DMS79 (cell line): ENCODE results near the gene RPS27.
"Not testable (repeated sequence)": the region's sequence is repeated elsewhere in the genome, so short reads cannot be mapped to it uniquely, and the experiment has no call there.

Experiments
- DNase-seq: peaks from one replicate; lab custom pipeline; 2025; lab: John Stamatoyannopoulos, UW

RPS27 gene

DNA sequence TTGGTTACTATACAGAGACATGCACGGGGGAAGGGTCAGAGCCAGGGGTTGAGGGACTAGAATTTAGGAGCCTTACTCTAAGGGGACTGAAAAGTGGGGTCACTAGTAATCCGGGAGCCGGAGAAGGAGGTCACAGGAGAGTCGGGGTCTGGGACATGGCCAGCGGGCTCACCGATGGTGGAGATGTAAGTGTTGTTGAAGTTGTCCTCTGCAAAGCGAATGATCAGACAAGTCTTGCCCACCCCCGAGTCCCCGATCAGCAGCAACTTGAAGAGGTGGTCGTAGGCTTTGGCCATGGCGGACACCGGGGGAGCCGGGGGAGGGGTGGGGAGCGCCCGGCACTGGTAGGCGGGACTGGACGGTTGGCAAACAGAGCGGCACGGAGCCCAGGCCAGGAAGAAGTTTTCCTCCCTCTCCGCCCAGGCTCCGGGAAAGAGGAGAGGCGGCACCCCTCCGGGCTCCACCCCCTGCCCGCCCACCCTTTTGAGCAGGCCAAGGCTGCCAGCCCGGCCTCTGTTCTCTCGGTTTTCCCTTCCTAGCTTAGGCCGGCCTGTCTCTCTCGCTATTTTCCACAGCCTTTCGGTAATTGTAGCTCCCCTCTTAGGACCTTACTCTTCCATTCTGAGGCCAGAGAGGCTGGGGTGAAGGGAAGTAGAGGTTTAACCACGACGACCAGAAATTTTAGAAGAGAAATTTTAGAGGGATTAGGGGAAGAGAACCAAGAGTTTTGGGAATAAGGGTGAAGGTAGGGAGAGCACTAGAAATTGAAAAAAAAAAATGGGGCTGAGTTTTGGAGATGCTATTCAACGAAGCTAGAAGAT is 4.4 kb upstream of the RPS27 start, which contains the start of gene RAB13:
TSS of gene RAB13 (minus strand) at position 399 of the 821 bp plus-strand sequence. CDS start at position 296, 103 bp downstream.
- peak; percentile 59 for DNase-seq

DNA sequence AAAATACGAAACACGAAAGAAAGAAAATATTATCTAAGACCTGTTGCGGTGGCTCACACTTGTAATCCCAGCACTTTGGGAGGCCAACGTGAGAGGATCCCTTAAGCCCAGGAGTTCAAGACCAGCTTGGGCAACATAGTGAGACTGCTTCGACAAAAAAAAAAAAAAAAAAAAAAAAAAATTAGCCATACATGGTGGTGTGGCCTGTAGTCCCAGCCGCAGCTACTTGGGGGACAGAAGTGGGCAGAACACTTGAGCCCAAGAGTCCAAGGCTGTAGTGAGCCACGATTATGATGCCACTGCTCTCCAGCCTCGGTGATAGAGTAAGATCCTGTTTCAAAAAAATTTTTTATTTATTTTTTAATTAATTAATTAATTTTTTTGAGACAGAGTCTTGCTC is 2.9 kb upstream of the RPS27 start:
- no peak for DNase-seq

DNA sequence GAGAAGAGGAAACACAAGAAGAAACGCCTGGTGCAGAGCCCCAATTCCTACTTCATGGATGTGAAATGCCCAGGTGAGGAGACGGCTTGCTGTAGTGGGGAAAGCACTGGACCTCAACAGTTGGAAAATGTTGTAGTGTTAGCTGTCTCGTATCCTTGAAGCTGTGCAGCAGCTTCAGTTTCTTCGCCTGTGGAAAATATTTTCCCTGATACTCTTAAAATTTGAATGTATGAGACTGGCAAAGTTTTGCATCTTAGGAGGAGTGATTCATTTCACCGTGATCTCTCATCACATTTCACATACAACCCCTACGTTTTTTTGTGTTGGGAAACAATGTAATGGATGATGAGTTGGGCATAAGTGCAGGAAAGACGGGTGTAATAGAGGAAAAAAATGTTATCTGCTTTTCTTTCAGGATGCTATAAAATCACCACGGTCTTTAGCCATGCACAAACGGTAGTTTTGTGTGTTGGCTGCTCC is 629 bp downstream of the RPS27 start:
- DNase-seq, result no peak

DNA sequence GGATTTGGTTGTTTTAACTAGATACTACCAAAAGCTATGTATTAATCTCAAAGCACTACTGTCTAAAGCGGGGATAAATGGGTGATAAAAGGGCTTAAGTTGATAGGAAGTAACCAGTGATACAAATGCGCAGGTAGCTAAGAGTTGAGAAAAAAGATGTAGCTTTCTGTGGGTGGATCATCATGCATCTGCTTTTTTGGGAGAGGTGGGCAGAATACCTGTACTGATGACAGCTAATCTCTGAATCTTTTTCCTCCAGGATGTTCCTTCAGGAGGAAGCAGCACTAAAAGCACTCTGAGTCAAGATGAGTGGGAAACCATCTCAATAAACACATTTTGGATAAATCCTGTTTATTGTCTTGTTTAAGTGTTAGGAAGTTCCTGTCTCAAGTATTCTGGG is 1.2 kb downstream of the RPS27 start:
- DNase-seq, result no peak

DNA sequence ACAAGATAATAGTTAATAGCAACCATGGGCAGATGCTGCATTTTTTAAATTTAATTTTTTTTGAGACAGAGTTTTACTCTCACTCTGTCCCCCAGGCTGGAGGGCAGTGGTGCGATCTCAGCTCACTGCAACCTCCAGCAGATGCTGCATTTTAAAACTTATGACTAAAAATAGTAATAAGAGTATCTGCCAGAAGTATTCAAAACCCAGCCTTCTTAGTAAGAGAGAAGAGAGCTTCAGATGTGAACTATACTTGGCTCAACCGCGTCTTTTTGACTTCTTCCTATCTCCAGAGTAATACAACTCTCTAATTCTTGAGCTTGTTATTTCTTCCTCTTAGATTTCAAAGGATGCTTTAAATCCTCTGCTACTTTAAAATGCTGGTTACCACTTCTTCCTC is 4.6 kb downstream of the RPS27 start:
- DNase-seq, result no peak

DNA sequence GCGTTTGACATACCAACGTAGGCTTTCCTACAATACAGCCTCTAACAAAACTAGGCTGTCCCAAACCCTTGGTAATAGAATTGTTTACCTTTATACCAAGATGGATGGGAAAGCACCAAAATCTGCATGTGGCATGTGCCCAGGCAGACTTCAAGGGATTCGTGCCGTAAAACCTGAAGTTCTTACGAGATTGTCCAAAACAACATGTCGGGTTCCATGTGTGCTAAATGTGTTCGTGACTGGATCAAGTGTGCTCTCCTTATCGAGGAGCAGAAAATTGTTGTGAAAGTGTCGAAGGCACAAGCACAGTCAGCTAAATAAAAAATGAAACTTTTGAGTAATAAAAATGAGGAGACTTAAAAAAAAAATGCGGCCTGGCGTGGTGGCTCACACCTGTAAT is 5.1 kb downstream of the RPS27 start:
- DNase-seq, result no peak

DNA sequence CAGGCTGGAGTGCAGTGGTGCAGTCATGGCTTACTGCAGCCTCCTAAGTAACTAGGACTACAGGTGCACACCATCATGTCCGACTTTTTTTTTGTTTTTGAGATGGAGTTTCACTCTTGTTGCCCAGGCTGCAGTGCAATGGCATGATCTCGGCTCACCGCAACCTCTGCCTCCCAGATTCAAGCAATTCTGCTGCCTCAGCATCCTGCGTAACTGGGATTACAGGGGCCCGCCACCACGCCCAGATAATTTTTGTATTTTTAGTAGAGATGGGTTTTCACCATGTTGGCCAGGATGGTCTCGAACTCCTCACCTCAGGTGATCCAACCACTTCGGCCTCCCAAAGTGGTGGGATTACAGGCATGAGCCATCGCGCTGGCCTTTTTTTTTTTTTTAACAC is 6.3 kb downstream of the RPS27 start:
- DNase-seq, result not testable (repeated sequence)

DNA sequence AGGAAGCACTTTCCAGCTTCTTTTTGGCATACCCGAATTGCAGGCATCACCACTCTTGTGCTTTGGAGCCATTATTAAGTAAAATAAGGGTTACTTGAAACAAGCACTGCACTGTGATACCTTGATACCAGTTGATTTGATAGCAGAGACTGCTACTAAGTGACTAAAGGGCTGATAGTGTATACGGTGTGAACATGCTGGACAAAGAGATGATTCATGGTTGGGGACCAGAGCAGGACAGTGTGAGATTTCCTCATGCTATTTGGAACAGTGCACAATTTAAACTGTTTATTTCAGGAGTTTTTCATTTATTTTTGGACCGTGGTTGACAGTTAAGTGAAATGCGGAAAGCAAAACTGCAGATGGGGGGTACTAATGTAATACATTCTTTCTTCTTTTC is 9.9 kb downstream of the RPS27 start:
- DNase-seq, result no peak

DNA sequence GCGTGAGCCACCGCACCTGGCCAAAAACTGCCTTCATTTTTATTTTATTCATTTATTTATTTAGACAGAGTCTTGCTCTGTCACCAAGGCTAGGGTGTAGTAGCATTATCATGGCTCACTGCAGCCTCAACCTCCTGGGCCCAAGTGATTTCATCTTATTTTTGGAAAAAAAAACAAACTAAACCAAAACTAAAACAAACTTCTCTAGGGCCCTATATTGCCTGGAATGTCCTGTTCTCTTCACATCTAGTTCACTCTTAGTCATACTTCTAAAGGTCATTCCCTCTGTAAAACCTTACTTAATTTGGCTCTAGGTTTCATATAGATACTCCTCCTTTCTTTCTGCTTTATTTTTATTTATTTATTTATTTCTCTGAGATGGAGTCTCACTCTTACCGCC is 15.6 kb downstream of the RPS27 start:
- DNase-seq, result no peak

DNA sequence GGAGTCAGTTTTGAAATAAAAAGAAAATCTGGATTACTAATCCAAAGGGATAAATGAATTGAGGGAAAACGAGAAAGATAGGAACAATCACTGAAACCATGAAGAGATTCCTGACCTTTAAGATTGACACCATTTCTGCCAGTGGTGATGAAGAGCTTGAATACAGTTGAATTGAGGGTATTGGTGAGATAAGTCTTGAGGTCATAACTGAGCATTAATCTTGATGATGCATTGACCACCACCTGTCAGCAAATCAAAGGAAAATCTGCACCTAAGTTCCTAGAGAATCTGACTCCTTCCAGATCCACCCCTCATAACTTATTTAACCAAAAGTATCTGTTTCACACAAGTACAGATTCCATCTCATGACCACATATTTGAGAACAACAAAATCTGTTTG is 21.6 kb downstream of the RPS27 start:
- no peak for DNase-seq

DNA sequence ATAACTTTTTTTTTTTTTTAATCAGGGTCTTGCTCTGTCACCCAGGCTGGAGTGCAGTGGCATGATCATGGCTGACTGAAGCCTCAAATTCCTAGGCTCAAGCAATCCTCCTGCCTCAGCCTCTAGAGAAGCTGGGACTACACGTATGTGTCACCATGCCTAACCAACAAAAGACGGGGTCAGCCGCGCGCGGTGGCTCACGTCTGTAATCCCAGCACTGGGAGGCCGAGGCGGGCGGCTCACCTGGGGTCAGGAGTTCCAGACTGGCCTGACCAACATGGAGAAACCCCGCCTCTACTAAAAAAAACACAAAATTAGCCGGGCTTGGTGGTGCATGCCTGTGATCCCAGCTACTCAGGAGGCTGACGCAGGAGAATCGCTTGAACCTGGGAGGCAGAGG is 22.0 kb downstream of the RPS27 start:
- not testable (repeated sequence) for DNase-seq

DNA sequence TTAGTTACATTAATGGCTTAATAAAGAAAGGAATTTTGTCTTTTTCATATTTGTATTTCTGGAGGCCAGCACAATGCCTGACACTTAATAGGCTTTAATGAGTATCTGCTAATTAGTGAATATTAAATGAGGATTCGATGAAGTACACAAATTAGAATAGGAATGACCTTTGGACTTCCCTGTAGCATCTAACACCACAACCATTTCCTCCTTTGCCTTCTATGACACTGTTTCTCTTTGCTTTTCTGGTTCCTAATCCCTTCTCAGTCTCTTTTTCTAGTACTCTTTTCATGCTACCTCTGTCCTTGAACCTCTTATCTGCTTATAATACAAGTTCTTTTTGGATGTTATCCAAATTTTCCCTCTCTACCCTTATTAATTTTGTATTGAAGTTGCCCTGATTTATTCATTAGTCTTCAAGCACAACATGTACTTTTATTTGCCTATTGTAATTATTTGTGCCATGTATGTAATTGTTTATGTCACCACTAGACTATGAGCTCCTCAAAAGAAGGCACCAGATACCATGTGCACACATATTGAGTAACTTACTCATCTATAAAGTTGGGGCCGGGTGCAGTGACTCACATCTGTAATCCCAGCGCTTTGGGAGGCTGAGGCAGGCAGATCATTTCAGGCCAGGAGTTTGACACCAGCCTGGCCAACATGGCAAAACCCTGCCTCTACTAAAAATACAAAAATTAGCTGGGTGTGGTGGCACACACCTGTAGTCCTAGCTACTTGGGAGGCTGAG is 23.8 kb downstream of the RPS27 start:
- peak; percentile 34 for DNase-seq

DNA sequence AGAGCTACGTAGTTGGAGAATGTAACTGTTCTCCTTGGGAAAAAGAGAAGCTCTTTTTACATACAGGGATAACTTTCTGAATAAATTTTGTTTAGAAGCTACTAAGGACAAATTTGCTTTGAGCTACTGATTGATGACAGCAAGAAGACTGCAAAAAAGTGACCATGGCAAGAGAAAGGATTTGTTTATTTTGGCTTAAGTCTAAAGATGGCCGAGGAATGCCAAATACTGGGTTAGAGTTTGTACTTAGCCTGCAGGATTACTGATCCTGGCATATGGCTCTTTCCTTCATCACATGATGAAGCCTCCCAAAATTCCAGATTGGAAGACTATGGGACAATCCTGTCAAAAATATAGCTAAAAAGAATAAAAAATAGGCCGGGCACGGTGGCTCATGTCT is 28.7 kb downstream of the RPS27 start:
- no peak for DNase-seq

DNA sequence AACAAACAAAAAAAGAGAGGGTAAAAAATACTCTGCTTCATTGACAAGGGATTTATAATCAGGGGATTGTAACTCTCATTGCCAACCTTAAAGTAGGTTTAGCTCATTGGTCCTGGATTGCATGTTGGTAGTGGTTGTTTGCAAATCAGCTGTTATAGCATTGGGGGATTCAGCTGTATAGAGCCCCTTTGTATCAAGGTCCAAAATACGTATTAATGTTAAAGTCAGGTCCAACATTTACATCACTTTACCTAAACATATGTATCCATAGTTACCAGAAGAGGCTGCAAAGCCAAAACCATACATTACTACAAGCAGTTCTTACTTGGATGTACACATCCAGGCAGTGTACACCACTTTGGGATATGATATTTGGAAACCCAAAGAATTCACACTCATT is 29.4 kb downstream of the RPS27 start:
- no peak for DNase-seq

DNA sequence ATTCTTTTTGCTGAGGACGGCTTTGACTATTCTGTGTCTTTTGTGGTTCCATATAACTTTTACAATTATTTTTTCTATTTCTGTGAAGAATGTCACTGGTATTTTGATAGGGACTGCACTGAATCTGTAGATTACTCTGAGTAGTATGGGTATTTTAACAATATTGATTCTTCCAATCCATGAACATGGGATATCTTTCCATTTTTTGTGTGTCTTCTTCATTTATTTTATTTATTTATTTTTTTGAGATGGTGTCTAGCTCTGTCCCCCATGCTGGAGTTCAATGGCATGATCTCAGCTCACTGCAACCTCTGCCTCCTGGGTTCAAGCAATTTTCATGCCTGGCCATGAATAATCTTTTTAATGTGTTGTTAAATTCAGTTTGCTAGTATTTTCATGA is 43.1 kb downstream of the RPS27 start:
- DNase-seq, result not testable (repeated sequence)
